PC-3 (cell line): ENCODE measurements around the gene AHSP. TPM values are rescaled to one million over a fixed set of nuclear protein-coding genes. Genes with fewer than 3 reads are reported as not detected.

Experiments
- ATAC-seq: fragments of 200-7000 bp; cut with Tn5 transposase; 2 replicates; pipeline ENCODE4 v1.9.1; 2020; ENCODE audit warnings: mild to moderate bottlenecking, moderate library complexity
- BruUV-seq: library from RNA; stranded (reverse); fragments of 400-500 nt; replicated peaks from 2 replicates; lab custom pipeline; 2021; lab: Mats Ljungman, UMichigan
- CTCF ChIA-PET: fragments of 300-600 bp; sonication (Branson Sonifier 250); formaldehyde crosslinking; loops from one replicate; lab custom pipeline; 2022; ENCODE audit warnings: antibody characterized with exemption; lab: Charles Lee
- POLR2A ChIA-PET: fragments of 300-600 bp; sonication (Branson Sonifier 250); formaldehyde crosslinking; loops from one replicate; lab custom pipeline; 2022; ENCODE audit warnings: antibody characterized with exemption; ENCODE audit not compliant: unreplicated experiment; lab: Charles Lee
- DNase-seq: peaks from one replicate; pipeline ENCODE4 v3.0.0-alpha.2; 2015
- H2AFZ ChIP-seq: fragments of 300-600 bp; sonication (generic); 2 replicates; pipeline ENCODE4 v1.6.0; 2016; ENCODE audit warnings: antibody characterized with exemption, low read length
- H3F3A ChIP-seq: fragments of 300-600 bp; sonication (generic); one replicate; pipeline ENCODE4 v1.6.0; 2017; ENCODE audit warnings: antibody characterized with exemption, low read length, control low read depth, mild to moderate bottlenecking; ENCODE audit not compliant: unreplicated experiment
- H3K27ac ChIP-seq: fragments of 300-600 bp; sonication (generic); 2 replicates; pipeline ENCODE4 v1.5.1; 2016; ENCODE audit warnings: mild to moderate bottlenecking, low read length
- H3K27me3 ChIP-seq: fragments of 300-600 bp; sonication (generic); 2 replicates; pipeline ENCODE4 v1.6.1; 2016; ENCODE audit warnings: low read length, mixed read lengths
- H3K36me3 ChIP-seq: fragments of 300-600 bp; sonication (generic); 2 replicates; pipeline ENCODE4 v1.6.1; 2016; ENCODE audit warnings: low read depth, mixed run types, low read length, mixed read lengths
- H3K4me1 ChIP-seq: fragments of 300-600 bp; sonication (generic); 2 replicates; pipeline ENCODE4 v1.5.1; 2016; ENCODE audit warnings: low read length; ENCODE audit not compliant: insufficient read depth
- H3K4me2 ChIP-seq: fragments of 300-600 bp; sonication (generic); 2 replicates; pipeline ENCODE4 v1.6.0; 2016; ENCODE audit warnings: low read length
- H3K4me3 ChIP-seq: fragments of 300-600 bp; sonication (generic); 2 replicates; pipeline ENCODE4 v1.5.1; 2016; ENCODE audit warnings: mild to moderate bottlenecking, low read length, mixed read lengths
- H3K79me2 ChIP-seq: fragments of 300-600 bp; sonication (generic); 2 replicates; pipeline ENCODE4 v1.6.1; 2017; ENCODE audit warnings: low read length, mixed read lengths
- H3K9ac ChIP-seq: fragments of 300-600 bp; sonication (generic); 2 replicates; pipeline ENCODE4 v1.6.0; 2016; ENCODE audit warnings: mild to moderate bottlenecking, low read length
- H3K9me2 ChIP-seq: fragments of 300-600 bp; sonication (generic); replicated peaks from 2 replicates; pipeline ENCODE4 v1.6.1; 2016; ENCODE audit warnings: mixed run types, low read length, mixed read lengths
- H3K9me3 ChIP-seq: fragments of 300-600 bp; sonication (generic); 2 replicates; pipeline ENCODE4 v1.6.1; 2016; ENCODE audit warnings: low read length, mixed read lengths
- H4K20me1 ChIP-seq: fragments of 300-600 bp; sonication (generic); 2 replicates; pipeline ENCODE4 v1.6.1; 2016; ENCODE audit warnings: low read length, mixed read lengths
- CTCF ChIP-seq: fragments of 300-600 bp; sonication (generic); conservative IDR thresholded peaks from 2 replicates; pipeline ENCODE4 v1.5.1; 2017; ENCODE audit warnings: antibody characterized with exemption, low read depth, mild to moderate bottlenecking, low read length
- EZH2 ChIP-seq: fragments of 300-600 bp; sonication (generic); IDR thresholded peaks from one replicate; pipeline ENCODE4 v1.6.1; 2017; ENCODE audit warnings: antibody characterized with exemption, mild to moderate bottlenecking, low read length; ENCODE audit not compliant: unreplicated experiment
- EZH2phosphoT487 ChIP-seq: fragments of 300-600 bp; sonication (generic); IDR thresholded peaks from 2 replicates; pipeline ENCODE4 v1.6.1; 2018; ENCODE audit warnings: mild to moderate bottlenecking, antibody characterized with exemption, low read length, borderline replicate concordance
- intact Hi-C: fragments of 100-400 bp; cut with micrococcal nuclease; formaldehyde crosslinking; loops from 2 replicates; pipeline ENCODE4 v1.9.0; 2023
- total RNA-seq: library from RNA; depleted of rRNA; stranded (reverse); fragments of >200 nt; gene quantifications from 2 replicates; pipeline ENCODE4 v1.2.3, GENCODE V29; 2014

The AHSP gene
- total RNA-seq, 1 experiment from 2014 or later: not detected

GRCh38 chr16:31489616-31490584, 37.8 kb upstream of the AHSP start:
- no peaks in the 10 kb centered on the region for H4K20me1 ChIP-seq
- H3K4me2 ChIP-seq: no peak overlapping the region
- ATAC-seq (no peak), DNase-seq (no peak)
- no peak overlapping the region for H3K27ac ChIP-seq
- BruUV-seq: TSS peak; percentile 22
- H3F3A ChIP-seq: no peaks in the 10 kb centered on the region
- TF ChIP-seq EZH2 (no peak), EZH2phosphoT487 (no peak), CTCF (no peak)
- no peak overlapping the region for H3K4me3 ChIP-seq
- H3K36me3 ChIP-seq: no peaks in the 10 kb centered on the region
- H3K9ac ChIP-seq: no peak overlapping the region
- no peaks in the 10 kb centered on the region for H3K27me3 ChIP-seq
- CTCF ChIA-PET: no interaction called here
- no peaks in the 10 kb centered on the region for H3K9me2 ChIP-seq
- H2AFZ ChIP-seq: no peak overlapping the region
- intact Hi-C loops: no loop called here
- H3K79me2 ChIP-seq: no peaks in the 10 kb centered on the region
- POLR2A ChIA-PET: no interaction called here
- H3K9me3 ChIP-seq: no peaks in the 10 kb centered on the region
- H3K4me1 ChIP-seq: no peaks in the 10 kb centered on the region; the same call in 1 of the 2 replicates

GRCh38 chr16:31491778-31492418, 35.8 kb upstream of the AHSP start:
- no peaks in the 10 kb centered on the region for H4K20me1 ChIP-seq
- TF ChIP-seq EZH2phosphoT487 (no peak), EZH2 (no peak), CTCF (no peak)
- H3F3A ChIP-seq: no peaks in the 10 kb centered on the region
- ChIA-PET POLR2A (no interaction called here), CTCF (no interaction called here)
- no peak overlapping the region for H2AFZ ChIP-seq
- no peak overlapping the region for H3K9ac ChIP-seq
- no peaks in the 10 kb centered on the region for H3K9me3 ChIP-seq
- no peak overlapping the region for H3K4me3 ChIP-seq
- no peak for ATAC-seq
- no peak for DNase-seq
- no peaks in the 10 kb centered on the region for H3K79me2 ChIP-seq
- no peak overlapping the region for H3K4me2 ChIP-seq
- no peak overlapping the region for H3K27ac ChIP-seq
- no peaks in the 10 kb centered on the region for H3K9me2 ChIP-seq
- intact Hi-C loops: no loop called here
- H3K36me3 ChIP-seq: no peaks in the 10 kb centered on the region
- H3K27me3 ChIP-seq: no peaks in the 10 kb centered on the region
- no peaks in the 10 kb centered on the region; the same call in 1 of the 2 replicates for H3K4me1 ChIP-seq
- no TSS peak for BruUV-seq
